ENCODE data around the gene DSCAM. TPM values are rescaled to one million over a fixed set of nuclear protein-coding genes. Genes with fewer than 3 reads are reported as not detected.

The DSCAM gene
- total and polyA plus RNA-seq, 10 of the 15 experiments (the other 5 are each of a cell fraction or from before 2014, with no cell fraction given): not detected

GRCh38 chr21:40829308-40829707 is 17.6 kb downstream of the DSCAM start:
- in situ Hi-C loops (cut with MboI) (no loop called here), intact Hi-C loops (cut with micrococcal nuclease; ENCODE audit: unreplicated experiment) (no loop called here)
- RAD21 ChIA-PET (ENCODE audit: unreplicated experiment): no interaction called here
- no peaks in the 10 kb centered on the region for H3K27me3 ChIP-seq (replicated peaks in 1 of 2; ENCODE audit: control insufficient read depth in 2 of 2, insufficient read depth in 2 of 2, low read length in 1 of 2)
- no peak for DNase-seq (ENCODE audit: low read depth, low spot score)
- H3K36me3 ChIP-seq (ENCODE audit: control insufficient read depth in 2 of 2, insufficient read depth in 2 of 2, low read length in 1 of 2): no peaks in the 10 kb centered on the region
- no peak for FAIRE-seq
- SMC1A ChIA-PET (ENCODE audit: uncharacterized antibody, unreplicated experiment): no interaction called here
- H4K20me1 ChIP-seq (ENCODE audit: control insufficient read depth, insufficient read depth): no peaks in the 10 kb centered on the region
- POLR2A ChIA-PET: no interaction called here
- BruUV-seq (replicated peaks): no TSS peak
- no peak overlapping the region for H3K27ac ChIP-seq (ENCODE audit: control insufficient read depth, insufficient read depth)
- no peaks in the 10 kb centered on the region for H3K9me3 ChIP-seq (replicated peaks; ENCODE audit: control insufficient read depth, insufficient read depth, low read length)
- H3K79me2 ChIP-seq (ENCODE audit: control insufficient read depth, insufficient read depth, low read length): no peaks in the 10 kb centered on the region
- ATAC-seq: no peak
- no peak for TF ChIP-seq SUPT20H (IDR thresholded peaks at IDR 0.05; ENCODE audit: borderline replicate concordance, control insufficient read depth, low read depth, low read length)
- no peak for TF ChIP-seq NR2C2 (IDR thresholded peaks at IDR 0.05; ENCODE audit: borderline replicate concordance, control insufficient read depth, insufficient read length, low read depth)
- CTCF ChIA-PET: no interaction called here
- H3K4me2 ChIP-seq (ENCODE audit: control insufficient read depth, insufficient read depth): no peak overlapping the region
- WGBS (ENCODE audit: insufficient coverage, insufficient replicate concordance, low lambda C conversion rate, missing lambda C conversion rate): 13% methylated on average over 5 of the region's 5 CpGs
- H3K9ac ChIP-seq (ENCODE audit: control insufficient read depth, insufficient read depth, low read length): no peak overlapping the region
- no peak overlapping the region for H3K4me3 ChIP-seq
- no peaks in the 10 kb centered on the region for H3K4me1 ChIP-seq (ENCODE audit: control insufficient read depth, insufficient read depth, low read length)
- H2AFZ ChIP-seq (ENCODE audit: control insufficient read depth, low read depth, low read length): no peak overlapping the region

GRCh38 chr21:40827509-40827908 is 19.4 kb downstream of the DSCAM start:
- Histone ChIP-seq H3K4me1 (ENCODE audit: control insufficient read depth, insufficient read depth, low read length) (no peaks in the 10 kb centered on the region), H3K79me2 (ENCODE audit: control insufficient read depth, insufficient read depth, low read length) (no peaks in the 10 kb centered on the region), H3K9me3 (replicated peaks; ENCODE audit: control insufficient read depth, insufficient read depth, low read length) (no peaks in the 10 kb centered on the region), H3K27me3 (replicated peaks in 1 of 2; ENCODE audit: control insufficient read depth in 2 of 2, insufficient read depth in 2 of 2, low read length in 1 of 2) (no peaks in the 10 kb centered on the region), H3K36me3 (ENCODE audit: control insufficient read depth in 2 of 2, insufficient read depth in 2 of 2, low read length in 1 of 2) (no peaks in the 10 kb centered on the region), H3K27ac (ENCODE audit: control insufficient read depth, insufficient read depth) (no peak overlapping the region), H2AFZ (ENCODE audit: control insufficient read depth, low read depth, low read length) (no peak overlapping the region), H4K20me1 (ENCODE audit: control insufficient read depth, insufficient read depth) (no peaks in the 10 kb centered on the region), H3K4me3 (no peak overlapping the region), H3K9ac (ENCODE audit: control insufficient read depth, insufficient read depth, low read length) (no peak overlapping the region), H3K4me2 (ENCODE audit: control insufficient read depth, insufficient read depth) (no peak overlapping the region)
- BruUV-seq (replicated peaks): no TSS peak
- ATAC-seq (no peak), DNase-seq (ENCODE audit: low read depth, low spot score) (no peak), FAIRE-seq (no peak)
- ChIA-PET CTCF (no interaction called here), RAD21 (ENCODE audit: unreplicated experiment) (no interaction called here), POLR2A (no interaction called here), SMC1A (ENCODE audit: uncharacterized antibody, unreplicated experiment) (no interaction called here)
- 2% methylated on average over 4 of the region's 4 CpGs for WGBS (ENCODE audit: insufficient coverage, insufficient replicate concordance, low lambda C conversion rate, missing lambda C conversion rate)
- in situ Hi-C loops (cut with MboI) (no loop called here), intact Hi-C loops (cut with micrococcal nuclease; ENCODE audit: unreplicated experiment) (no loop called here)
- TF ChIP-seq RFX5 (IDR thresholded peaks at IDR 0.05; ENCODE audit: low read depth, low read length): no peak
- no peak for TF ChIP-seq PAX5 (IDR thresholded peaks at IDR 0.05; ENCODE audit: borderline replicate concordance, low read depth, low read length)
- no peak for TF ChIP-seq EGR1 (IDR thresholded peaks at IDR 0.05; ENCODE audit: borderline replicate concordance in 1 of 2, low read depth in 2 of 2, low read length in 2 of 2)
- no peak for TF ChIP-seq ZNF274 (IDR thresholded peaks at IDR 0.05; ENCODE audit: insufficient read depth, insufficient read length)
- TF ChIP-seq STAT1 (conservative IDR thresholded peaks at IDR 0.05): no peak
- no peak for TF ChIP-seq HDAC6 (IDR thresholded peaks at IDR 0.05; ENCODE audit: unreplicated experiment)
- TF ChIP-seq E4F1 (IDR thresholded peaks at IDR 0.05; ENCODE audit: borderline replicate concordance, partially characterized antibody): no peak
- no peak for TF ChIP-seq CTCF (IDR thresholded peaks at IDR 0.05 in 2 of 3, conservative IDR thresholded peaks at IDR 0.05 in 1 of 3; ENCODE audit: control insufficient read depth in 2 of 3, extremely low read depth in 1 of 3, insufficient read depth in 1 of 3, low read depth in 3 of 3, low read length in 3 of 3)
- no peak for TF ChIP-seq LARP7 (IDR thresholded peaks at IDR 0.05)
- no peak for TF ChIP-seq STAT3 (IDR thresholded peaks at IDR 0.05; ENCODE audit: low read depth, low read length)
- TF ChIP-seq BRCA1 (IDR thresholded peaks at IDR 0.05; ENCODE audit: low read depth, low read length): no peak
- TF ChIP-seq SMARCA5 (IDR thresholded peaks at IDR 0.05): no peak
- TF ChIP-seq CBX3 (IDR thresholded peaks at IDR 0.05; ENCODE audit: borderline replicate concordance, low read depth): no peak
- no peak for TF ChIP-seq CREM (IDR thresholded peaks at IDR 0.05; ENCODE audit: low read depth)

Data from GM12878 (cell line).